Naive thymus-derived CD8-positive, alpha-beta T cell (primary cell): Measurements from ENCODE around the gene GYPE. TPM values are rescaled to one million over a fixed set of nuclear protein-coding genes. Genes with fewer than 3 reads are reported as not detected.
"Not testable (repeated sequence)": the region's sequence is repeated elsewhere in the genome, so short reads cannot be mapped to it uniquely, and the experiment has no call there.

Experiments used
- ATAC-seq, 2 donors: fragments of 150-1000 bp; cut with Tn5 transposase in 1 of 2; sonication (Bioruptor Pico), chemical (Tn5 transposase) in 1 of 2; 1 replicate in 1 of 2; 2 replicates in 1 of 2; pipeline ENCODE4 v1.10.0; 2021; ENCODE audit warnings: mild to moderate bottlenecking in 2 of 2, moderate library complexity in 2 of 2
- POLR2A ChIA-PET: fragments of 350-600 bp; sonication (Branson Sonifier 250); formaldehyde crosslinking; loops from one replicate; lab custom pipeline; 2021; ENCODE audit warnings: antibody characterized with exemption; lab: Charles Lee
- DNase-seq, 10 donors: peaks; one replicate each; pipeline versions ENCODE4 v3.0.0 to v3.0.0-alpha.2; 2020 to 2022
- H3K27ac Mint-ChIP-seq, 10 donors: one replicate each; pipeline ENCODE4 v1.8.0; 2020 to 2022; ENCODE audit warnings: mild to moderate bottlenecking in 10 of 10, mixed read lengths in 10 of 10, moderate library complexity in 4 of 10, inconsistent platforms in 1 of 10
- H3K27me3 Mint-ChIP-seq, 5 donors: one replicate each; pipeline ENCODE4 v1.8.0; 2021 to 2022; ENCODE audit warnings: mixed read lengths in 5 of 5
- H3K36me3 Mint-ChIP-seq, 3 donors: one replicate each; pipeline ENCODE4 v1.8.0; 2020 to 2022; ENCODE audit warnings: mixed read lengths in 3 of 3, mild to moderate bottlenecking in 2 of 3, inconsistent platforms in 1 of 3
- H3K4me1 Mint-ChIP-seq, 4 donors: one replicate each; pipeline ENCODE4 v1.8.0; 2021 to 2022; ENCODE audit warnings: mixed read lengths in 4 of 4
- H3K4me3 Mint-ChIP-seq, 10 donors: one replicate each; pipeline ENCODE4 v1.8.0; 2020 to 2022; ENCODE audit warnings: mild to moderate bottlenecking in 10 of 10, mixed read lengths in 10 of 10, moderate library complexity in 6 of 10, inconsistent platforms in 1 of 10
- H3K9me3 Mint-ChIP-seq, 9 donors: one replicate each; pipeline ENCODE4 v1.8.0; 2020 to 2022; ENCODE audit warnings: mixed read lengths in 9 of 9, mild to moderate bottlenecking in 3 of 9, inconsistent platforms in 1 of 9, moderate library complexity in 1 of 9
- polyA plus RNA-seq, 3 donors: library from polyadenylated mRNA; unstranded; fragments of 300-500 nt; fragmentation: Illumina TruSeq; gene quantifications; one replicate each; pipeline ENCODE4 v1.2.3, GENCODE V29; 2021
- total RNA-seq, 8 experiments: library from RNA in 2 of 8; stranded (reverse) in 2 of 8; gene quantifications; one replicate each; pipeline ENCODE4 v1.2.3 and lab custom pipeline; 2021 to 2026

The GYPE gene
- total and polyA plus RNA-seq, 5 experiments from 2014 or later: 2.6 to 5.9 (median 5.6) TPM

GRCh38 chr4:143907811-143908210 lies 2.5 kb upstream of the GYPE start:
- H3K4me1 Mint-ChIP-seq: peaks cover 6 to 36% (median 22%) of the 10 kb centered on the region in 4 donors
- H3K9me3 Mint-ChIP-seq, POLR2A ChIA-PET, H3K36me3 Mint-ChIP-seq, H3K27me3 Mint-ChIP-seq: not testable (repeated sequence)
- peak; percentile 51 to 69 for ATAC-seq
- peak overlapping the region in 2 of 10 donors; percentile 52 to 69 for H3K27ac Mint-ChIP-seq
- DNase-seq: peak in 4 of 10 donors; percentile 8 to 63 (median 31)
- peak overlapping the region in 6 of 10 donors; percentile 1 to 66 (median 46) for H3K4me3 Mint-ChIP-seq

GRCh38 chr4:143904431-143904830 lies 928 bp downstream of the GYPE start:
- H3K36me3 Mint-ChIP-seq, H3K9me3 Mint-ChIP-seq, H3K27ac Mint-ChIP-seq, H3K4me3 Mint-ChIP-seq, POLR2A ChIA-PET, ATAC-seq, DNase-seq, H3K27me3 Mint-ChIP-seq: not testable (repeated sequence)
- peaks cover 0 to 16% (median 11%) of the 10 kb centered on the region in 4 donors for H3K4me1 Mint-ChIP-seq

GRCh38 chr4:143890323-143890722 lies 15.0 kb downstream of the GYPE start:
- H3K9me3 Mint-ChIP-seq, H3K36me3 Mint-ChIP-seq, DNase-seq, H3K4me3 Mint-ChIP-seq, H3K27me3 Mint-ChIP-seq, ATAC-seq, POLR2A ChIA-PET, H3K4me1 Mint-ChIP-seq, H3K27ac Mint-ChIP-seq: not testable (repeated sequence)

GRCh38 chr4:143888189-143888588 lies 17.2 kb downstream of the GYPE start:
- H3K9me3 Mint-ChIP-seq, ATAC-seq, DNase-seq, H3K4me1 Mint-ChIP-seq, H3K4me3 Mint-ChIP-seq, POLR2A ChIA-PET, H3K36me3 Mint-ChIP-seq, H3K27me3 Mint-ChIP-seq, H3K27ac Mint-ChIP-seq: not testable (repeated sequence)

GRCh38 chr4:143884965-143885364 lies 20.4 kb downstream of the GYPE start:
- H3K4me3 Mint-ChIP-seq, DNase-seq, H3K4me1 Mint-ChIP-seq, H3K9me3 Mint-ChIP-seq, H3K36me3 Mint-ChIP-seq, POLR2A ChIA-PET, H3K27me3 Mint-ChIP-seq, H3K27ac Mint-ChIP-seq, ATAC-seq: not testable (repeated sequence)

- H3K27ac Mint-ChIP-seq: no peak overlapping the region
- ATAC-seq: no peak
- POLR2A ChIA-PET: no interaction called here
- no peak for DNase-seq
- H3K36me3 Mint-ChIP-seq: no peaks in the 10 kb centered on the region
- H3K4me1 Mint-ChIP-seq: no peaks in the 10 kb centered on the region
- H3K9me3 Mint-ChIP-seq: no peaks in the 10 kb centered on the region
- no peaks in the 10 kb centered on the region for H3K27me3 Mint-ChIP-seq
- no peak overlapping the region for H3K4me3 Mint-ChIP-seq
Measured at GRCh38 chr4:143883529-143883928, 21.8 kb downstream of the GYPE start.

- DNase-seq: no peak
- no peaks in the 10 kb centered on the region for H3K36me3 Mint-ChIP-seq
- H3K4me3 Mint-ChIP-seq: no peak overlapping the region
- no peak for ATAC-seq
- H3K9me3 Mint-ChIP-seq: no peaks in the 10 kb centered on the region
- H3K27me3 Mint-ChIP-seq: no peaks in the 10 kb centered on the region
- no peak overlapping the region for H3K27ac Mint-ChIP-seq
- POLR2A ChIA-PET: no interaction called here
- H3K4me1 Mint-ChIP-seq: no peaks in the 10 kb centered on the region
Measured at GRCh38 chr4:143882892-143883291, 22.5 kb downstream of the GYPE start.

GRCh38 chr4:143879561-143879960 lies 25.8 kb downstream of the GYPE start:
- DNase-seq, ATAC-seq, H3K4me1 Mint-ChIP-seq, H3K9me3 Mint-ChIP-seq, H3K36me3 Mint-ChIP-seq, H3K27me3 Mint-ChIP-seq, H3K27ac Mint-ChIP-seq, POLR2A ChIA-PET, H3K4me3 Mint-ChIP-seq: not testable (repeated sequence)

GRCh38 chr4:143875357-143875756 lies 30.0 kb downstream of the GYPE start:
- POLR2A ChIA-PET, H3K27me3 Mint-ChIP-seq, H3K9me3 Mint-ChIP-seq, H3K4me1 Mint-ChIP-seq, H3K4me3 Mint-ChIP-seq, H3K27ac Mint-ChIP-seq, ATAC-seq, H3K36me3 Mint-ChIP-seq, DNase-seq: not testable (repeated sequence)

- POLR2A ChIA-PET, DNase-seq, H3K27me3 Mint-ChIP-seq, H3K4me1 Mint-ChIP-seq, H3K27ac Mint-ChIP-seq, H3K4me3 Mint-ChIP-seq, H3K9me3 Mint-ChIP-seq, ATAC-seq: not testable (repeated sequence)
- H3K36me3 Mint-ChIP-seq: peaks cover 11 to 22% (median 13%) of the 10 kb centered on the region in 3 donors
Measured at GRCh38 chr4:143870523-143871268, 34.7 kb downstream of the GYPE start.

GRCh38 chr4:143869925-143870324 lies 35.4 kb downstream of the GYPE start:
- H3K4me3 Mint-ChIP-seq, H3K27ac Mint-ChIP-seq, H3K9me3 Mint-ChIP-seq, POLR2A ChIA-PET, ATAC-seq, H3K27me3 Mint-ChIP-seq, DNase-seq, H3K4me1 Mint-ChIP-seq: not testable (repeated sequence)
- peaks cover 14 to 24% (median 15%) of the 10 kb centered on the region in 3 donors for H3K36me3 Mint-ChIP-seq

- not testable (repeated sequence) for H3K4me1 Mint-ChIP-seq, H3K4me3 Mint-ChIP-seq
Measured at GRCh38 chr4:143862716-143863115, 42.6 kb downstream of the GYPE start.

GRCh38 chr4:143858456-143858855 lies 46.9 kb downstream of the GYPE start:
- ATAC-seq: no peak
- no peak for DNase-seq
- no peak overlapping the region for H3K27ac Mint-ChIP-seq
- no peak overlapping the region for H3K4me3 Mint-ChIP-seq
- peaks cover 3 to 8% (median 4%) of the 10 kb centered on the region in 4 donors for H3K4me1 Mint-ChIP-seq
- no peaks in the 10 kb centered on the region for H3K36me3 Mint-ChIP-seq
- no peaks in the 10 kb centered on the region for H3K9me3 Mint-ChIP-seq
- no peaks in the 10 kb centered on the region for H3K27me3 Mint-ChIP-seq
- POLR2A ChIA-PET: no interaction called here

More at GRCh38 chr4:143862716-143863115, 42.6 kb downstream of the GYPE start:
- H3K9me3 Mint-ChIP-seq, ATAC-seq, H3K27ac Mint-ChIP-seq, DNase-seq, POLR2A ChIA-PET, H3K27me3 Mint-ChIP-seq: not testable (repeated sequence)
- H3K36me3 Mint-ChIP-seq: peaks cover 9 to 14% (median 13%) of the 10 kb centered on the region in 3 donors
